HG03558 (cell line): ENCODE results near the gene SERAC1.

ENCODE experiments used
- ATAC-seq: cut with Tn5 transposase; IDR thresholded peaks from one replicate; pipeline ENCODE4 v1.9.1; 2021; ENCODE audit warnings: moderate number of reproducible peaks; ENCODE audit not compliant: unreplicated experiment; ENCODE audit errors: extremely low read depth

Gene SERAC1

DNA sequence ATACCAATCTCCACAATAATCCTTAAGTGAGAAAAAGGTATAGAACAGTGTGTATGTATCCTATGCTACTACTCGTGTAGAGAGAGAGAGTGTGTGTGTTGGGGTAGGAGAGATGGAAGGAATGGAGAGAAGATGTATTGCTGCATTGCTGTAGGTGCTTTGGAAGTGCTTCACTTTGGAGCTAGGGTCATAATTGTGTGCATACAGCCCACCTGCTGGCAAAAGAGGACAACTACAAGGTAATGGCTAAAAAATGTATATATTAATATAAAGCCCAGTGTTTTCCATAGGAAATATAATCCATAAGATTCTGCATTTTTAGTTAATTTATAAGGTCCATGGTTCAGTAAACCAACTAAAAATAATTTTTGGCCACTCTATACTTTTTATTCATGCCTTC lies 36.1 kb downstream of the SERAC1 start:
- no peak for ATAC-seq

- no peak for ATAC-seq
These were observed 42.8 kb downstream of the SERAC1 start for GRCh38 chr6:158125271-158125670.

DNA sequence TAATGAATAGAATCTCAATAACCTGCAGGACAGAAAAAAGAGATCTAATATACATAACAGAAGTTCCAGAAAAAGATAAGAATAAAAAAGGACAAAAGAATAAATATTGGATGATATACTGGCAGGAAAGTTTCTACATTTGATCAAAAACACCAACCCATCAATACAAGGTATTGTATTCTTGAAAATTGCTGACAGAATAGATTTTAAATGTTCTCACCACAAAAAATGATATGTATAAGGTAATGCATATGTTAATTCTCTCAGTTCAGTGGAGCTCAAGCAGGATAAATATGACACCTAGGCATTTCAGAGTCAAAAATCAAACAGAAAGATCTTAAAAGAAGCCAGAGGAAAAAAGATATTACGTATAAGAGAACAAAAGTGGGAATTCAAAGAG lies 43.8 kb downstream of the SERAC1 start:
- no peak for ATAC-seq

DNA sequence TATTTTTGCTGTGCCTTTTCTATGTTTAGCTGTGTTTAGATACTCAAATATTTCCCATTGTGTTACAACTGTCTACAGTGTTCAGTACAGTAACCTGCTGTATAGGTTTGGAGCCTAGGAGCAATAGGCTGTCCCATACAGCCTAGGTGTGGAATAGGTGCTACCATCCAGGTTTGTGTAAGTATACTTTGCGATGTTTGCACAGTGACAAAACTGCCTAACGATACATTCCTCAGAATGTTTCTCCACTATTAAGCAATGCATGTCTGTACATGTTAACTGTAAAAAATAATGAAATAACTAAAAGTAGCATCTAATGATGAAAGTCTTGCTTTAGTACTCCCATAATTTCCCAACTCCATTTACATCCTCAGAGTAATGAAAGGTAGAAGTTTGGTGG lies 46.0 kb downstream of the SERAC1 start:
- no peak for ATAC-seq

DNA sequence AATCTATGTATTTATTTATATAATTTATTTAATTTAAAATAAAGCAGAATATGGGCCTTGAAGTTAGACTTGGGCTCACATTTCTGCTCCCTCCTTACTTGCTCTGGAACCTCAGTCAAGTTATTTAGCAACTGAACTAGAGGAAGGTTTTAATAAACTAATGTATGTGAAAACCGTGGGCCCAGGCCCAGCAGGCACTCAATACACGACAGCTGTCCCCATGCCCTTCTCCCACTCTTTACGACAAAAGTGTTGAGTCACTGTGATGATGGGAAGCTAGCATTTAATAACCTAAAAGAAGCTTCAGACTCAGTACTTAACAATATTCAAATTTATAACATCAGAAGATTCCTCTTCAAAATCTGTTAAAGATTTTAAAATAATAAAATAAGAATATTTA lies 46.7 kb downstream of the SERAC1 start:
- ATAC-seq: no peak

DNA sequence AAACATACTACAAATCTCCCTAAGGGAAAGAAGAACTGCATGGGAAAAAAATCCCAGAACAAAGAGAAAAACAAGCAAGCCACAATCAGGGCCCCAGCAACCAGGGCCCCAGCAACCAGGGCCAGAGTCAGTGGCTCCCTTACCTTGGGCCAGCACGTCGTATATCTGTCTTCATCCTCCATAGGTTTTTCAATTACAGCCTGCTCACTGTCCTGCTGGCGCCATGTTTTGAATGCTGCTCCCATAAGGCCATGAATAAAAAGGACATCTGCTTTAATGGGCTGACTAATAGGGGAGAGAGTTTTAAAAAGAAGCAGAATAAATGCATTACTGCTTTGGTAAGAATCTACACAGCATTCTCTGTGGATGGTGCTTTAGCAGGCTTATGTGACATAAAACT lies 49.2 kb downstream of the SERAC1 start:
- ATAC-seq: no peak

- ATAC-seq: no peak
These were observed 52.6 kb downstream of the SERAC1 start for GRCh38 chr6:158115508-158115907.

DNA sequence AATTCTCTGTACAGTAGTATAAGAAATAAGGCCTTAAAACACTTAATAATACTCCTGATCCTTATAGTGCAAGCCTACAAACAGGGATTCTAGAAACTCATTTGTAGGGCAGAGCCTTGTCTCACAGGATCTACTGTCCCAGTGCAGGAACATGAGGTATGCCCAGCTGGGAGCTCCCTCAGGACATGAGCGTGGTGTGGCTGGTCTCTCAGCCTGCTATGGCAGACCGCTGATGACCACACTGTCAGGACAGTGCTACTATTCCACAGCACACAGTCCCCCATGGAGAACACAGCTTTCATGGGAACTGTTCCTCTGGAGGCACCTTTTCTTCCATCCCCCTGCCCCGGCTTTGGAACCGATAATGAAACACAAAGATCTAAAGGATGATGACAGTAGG lies 53.0 kb downstream of the SERAC1 start:
- no peak for ATAC-seq

- no peak for ATAC-seq
These were observed 54.3 kb downstream of the SERAC1 start for GRCh38 chr6:158113802-158114201.

GRCh38 chr6:158111987-158112386 lies 56.1 kb downstream of the SERAC1 start:
- ATAC-seq: no peak

- ATAC-seq: no peak
These were observed 57.1 kb downstream of the SERAC1 start for GRCh38 chr6:158110986-158111385.

- no peak for ATAC-seq
These were observed 58.3 kb downstream of the SERAC1 start for GRCh38 chr6:158109748-158110147.

GRCh38 chr6:158104696-158105095 lies 63.4 kb downstream of the SERAC1 start:
- ATAC-seq: no peak

GRCh38 chr6:158103228-158103627 lies 64.8 kb downstream of the SERAC1 start:
- ATAC-seq: no peak

DNA sequence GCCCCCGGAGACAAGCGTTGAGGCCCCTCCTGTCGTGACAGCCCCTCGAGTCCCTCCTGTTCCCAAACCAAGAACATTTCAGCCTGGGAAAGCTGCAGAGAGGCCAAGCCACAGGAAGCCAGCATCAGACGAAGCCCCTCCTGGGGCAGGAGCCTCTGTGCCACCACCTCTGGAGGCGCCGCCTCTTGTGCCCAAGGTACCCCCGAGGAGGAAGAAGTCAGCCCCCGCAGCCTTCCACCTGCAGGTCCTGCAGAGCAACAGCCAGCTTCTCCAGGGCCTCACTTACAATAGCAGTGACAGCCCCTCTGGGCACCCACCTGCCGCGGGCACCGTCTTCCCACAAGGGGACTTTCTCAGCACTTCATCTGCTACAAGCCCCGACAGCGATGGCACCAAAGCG lies 72.4 kb downstream of the SERAC1 start:
- no peak for ATAC-seq

- no peak for ATAC-seq
These were observed 73.0 kb downstream of the SERAC1 start for GRCh38 chr6:158095031-158095430.

- ATAC-seq: no peak
These were observed 75.3 kb downstream of the SERAC1 start for GRCh38 chr6:158092806-158093205.

DNA sequence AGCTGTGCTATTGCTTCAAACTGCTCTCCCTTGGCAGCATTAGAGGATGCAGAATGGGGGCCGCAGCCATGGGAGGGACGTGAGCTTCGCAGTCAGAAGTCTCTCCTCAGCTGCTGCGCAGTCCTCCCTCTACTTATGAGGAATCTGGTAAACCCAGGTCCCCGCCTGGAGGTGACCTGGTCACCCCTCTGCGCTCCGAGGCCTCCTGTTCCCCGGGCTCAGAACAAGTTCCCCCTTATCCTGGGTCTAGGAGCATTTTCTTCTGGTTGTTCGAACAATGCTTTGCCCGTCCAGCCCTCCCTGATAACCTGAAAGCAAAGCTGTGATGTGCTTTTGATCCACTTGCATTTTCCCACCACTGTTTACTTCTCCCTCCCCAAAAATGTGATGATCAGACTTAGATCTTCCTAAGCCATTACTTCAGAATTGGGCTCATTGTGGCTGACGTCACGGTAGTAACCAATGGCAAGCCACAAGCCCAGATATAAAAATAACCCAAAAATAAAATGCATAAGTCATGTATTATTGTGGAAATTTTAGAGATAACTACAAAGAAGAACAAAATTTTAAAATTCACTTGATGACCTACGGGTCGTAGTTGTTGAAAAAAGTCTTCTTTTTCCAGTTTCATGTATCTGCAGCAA lies 80.7 kb downstream of the SERAC1 start:
- no peak for ATAC-seq

- ATAC-seq: no peak
These were observed 81.4 kb downstream of the SERAC1 start for GRCh38 chr6:158086504-158087223.

DNA sequence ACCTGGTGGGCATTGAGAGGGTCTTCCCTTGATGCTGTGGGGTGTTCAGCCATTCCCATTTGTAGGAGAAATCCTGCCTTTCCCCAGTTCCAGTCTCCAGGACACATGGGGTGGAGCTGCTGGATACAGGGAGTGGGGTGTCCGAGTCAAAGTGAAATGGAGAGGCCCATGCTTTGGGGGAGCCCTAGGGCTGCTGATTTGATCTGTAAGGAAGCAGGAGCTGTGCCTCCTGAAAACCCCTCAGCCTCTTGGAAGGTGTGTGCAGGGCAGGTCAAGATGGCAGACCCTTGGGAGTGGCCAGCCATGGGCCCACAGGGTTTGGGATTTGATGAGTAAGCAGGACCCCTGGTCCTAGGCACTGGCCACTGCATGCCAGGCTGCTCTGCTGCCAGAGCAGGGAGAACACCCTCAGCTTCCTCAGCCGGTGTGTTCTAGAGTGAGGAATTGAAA lies 82.0 kb downstream of the SERAC1 start:
- peak; percentile 83 for ATAC-seq

- ATAC-seq: no peak
These were observed 82.6 kb downstream of the SERAC1 start for GRCh38 chr6:158085261-158086053.
